GM19468 (cell line): Measurements from ENCODE around the gene ZBTB42.

Experiments used
- ATAC-seq: cut with Tn5 transposase; IDR thresholded peaks from one replicate; pipeline ENCODE4 v1.9.1; 2021; ENCODE audit warnings: mild to moderate bottlenecking, moderate library complexity, moderate number of reproducible peaks; ENCODE audit not compliant: unreplicated experiment; ENCODE audit errors: extremely low read depth

Gene ZBTB42

DNA sequence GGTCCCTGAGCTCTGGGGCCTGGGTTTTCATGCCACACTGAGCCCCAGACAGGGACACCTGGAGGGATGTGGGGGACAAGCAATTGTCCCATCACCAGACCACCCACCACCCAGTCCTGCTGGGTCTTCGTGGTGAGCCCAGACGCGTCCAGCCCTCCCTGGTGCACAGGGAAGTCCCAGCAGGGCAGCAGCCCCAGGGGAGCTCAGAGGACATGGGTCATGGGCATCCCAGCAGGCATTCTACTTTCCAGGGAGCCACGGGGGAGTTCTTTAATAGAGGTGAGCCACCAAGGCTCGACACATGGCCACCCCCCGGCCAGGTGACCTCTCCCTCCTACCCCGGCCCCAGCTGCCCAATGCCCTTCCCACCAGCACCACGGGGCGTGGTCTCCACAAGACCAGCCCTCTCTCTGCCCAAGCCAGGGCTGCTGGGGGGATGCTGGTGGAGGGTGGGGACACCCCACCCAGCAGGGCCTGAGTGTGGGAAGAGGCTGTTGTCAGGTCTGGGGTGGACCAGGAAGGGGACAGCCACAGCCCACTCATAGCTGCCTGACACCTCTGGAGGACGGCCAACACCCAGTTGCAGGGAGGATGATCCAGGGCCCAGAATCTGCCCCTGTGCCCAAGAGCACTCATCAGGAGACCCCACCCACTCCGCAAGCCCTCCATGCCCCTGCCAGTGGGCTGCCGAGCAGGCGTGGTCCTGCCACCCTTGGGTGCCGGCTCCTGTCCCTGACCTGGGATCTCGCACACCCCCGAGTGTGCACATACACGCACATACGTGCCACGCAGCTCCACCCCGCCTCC, 19.4 kb upstream of the ZBTB42 start:
- no peak for ATAC-seq

DNA sequence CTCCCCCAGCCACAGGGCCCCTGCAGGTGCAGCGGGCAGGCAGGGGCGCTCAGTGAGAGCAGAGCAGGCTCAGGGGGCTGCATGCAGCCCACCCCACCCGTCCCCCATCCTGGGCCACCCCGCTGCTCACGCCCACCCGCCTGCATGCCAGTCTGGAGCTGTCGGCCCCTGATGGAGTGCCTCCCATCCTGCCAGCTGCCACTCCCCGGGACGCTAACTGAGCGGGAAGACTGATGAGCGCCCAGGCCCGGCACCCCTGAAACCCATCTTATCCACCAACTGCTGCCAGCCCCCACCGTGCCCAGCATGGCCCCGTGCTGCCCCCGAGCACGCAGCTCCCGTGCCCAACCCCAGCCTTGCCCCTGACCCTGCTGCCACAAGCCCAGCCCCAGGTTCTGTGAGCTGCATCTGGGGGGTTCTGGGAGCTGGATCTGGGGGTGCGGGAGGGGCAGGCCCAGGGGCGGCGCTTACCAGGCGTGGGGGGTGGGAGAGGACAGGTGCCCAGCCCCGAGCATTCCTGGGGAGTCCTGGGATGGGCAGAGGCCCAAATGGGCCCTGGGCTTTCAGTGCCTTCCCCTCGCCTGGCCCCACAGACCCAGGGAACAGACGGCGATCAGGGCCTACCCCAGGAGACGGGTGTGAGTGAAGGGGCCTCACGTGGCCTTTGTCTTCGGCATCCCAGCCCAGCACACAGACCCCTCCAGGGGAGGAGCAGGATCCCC, 18.7 kb upstream of the ZBTB42 start:
- ATAC-seq: no peak

DNA sequence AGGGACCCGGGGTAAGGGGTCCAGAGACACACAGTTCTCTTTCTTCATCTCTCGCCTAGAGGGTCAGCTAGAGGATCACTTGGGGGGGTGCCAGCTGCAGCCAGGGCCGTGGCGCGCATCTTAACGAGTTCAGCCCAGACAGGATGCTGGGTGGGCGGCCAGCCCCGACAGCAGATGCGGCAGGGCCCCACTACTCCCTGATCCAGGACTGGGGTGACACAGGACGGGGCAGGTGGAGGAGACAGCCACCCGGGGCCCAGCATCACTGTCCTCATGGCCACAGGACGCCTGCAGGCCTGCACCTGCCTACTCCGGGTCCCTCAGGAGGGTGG, 18.1 kb upstream of the ZBTB42 start:
- ATAC-seq: no peak

DNA sequence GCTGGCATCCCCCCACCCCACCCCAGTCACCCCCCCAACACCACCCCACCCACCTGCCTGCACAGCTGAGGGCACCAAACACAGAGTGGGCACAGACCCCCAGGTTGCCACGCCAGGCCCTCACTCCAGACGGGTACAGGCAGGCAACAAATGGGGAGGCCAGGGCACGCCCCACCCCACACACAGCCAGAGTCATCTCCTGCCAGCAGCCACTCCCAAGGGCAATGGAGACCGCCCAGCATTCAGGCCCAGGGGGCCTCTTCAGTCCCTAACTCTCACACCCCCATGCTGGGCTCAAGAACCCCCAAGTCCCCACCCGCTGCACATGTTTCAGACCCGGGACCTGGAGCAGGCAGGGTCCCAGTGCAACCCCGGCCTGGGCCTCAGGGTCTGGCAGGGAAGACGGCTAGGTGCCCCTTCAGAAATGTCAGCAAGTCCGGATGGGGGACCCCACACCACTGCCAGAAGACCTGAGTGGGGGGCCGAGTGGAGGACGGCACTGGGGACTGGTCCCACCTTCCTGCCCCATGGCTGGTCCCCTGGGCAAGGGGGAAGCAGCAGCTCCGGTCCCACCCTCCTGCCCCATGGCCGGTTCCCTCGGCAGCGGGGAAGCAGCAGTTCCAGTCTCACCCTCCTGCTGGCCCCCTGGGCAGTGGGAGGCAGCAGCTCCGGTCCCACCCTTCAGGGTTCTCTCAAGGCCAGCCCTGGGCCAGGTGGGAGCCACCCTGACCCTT, 17.2 kb upstream of the ZBTB42 start:
- ATAC-seq: no peak

DNA sequence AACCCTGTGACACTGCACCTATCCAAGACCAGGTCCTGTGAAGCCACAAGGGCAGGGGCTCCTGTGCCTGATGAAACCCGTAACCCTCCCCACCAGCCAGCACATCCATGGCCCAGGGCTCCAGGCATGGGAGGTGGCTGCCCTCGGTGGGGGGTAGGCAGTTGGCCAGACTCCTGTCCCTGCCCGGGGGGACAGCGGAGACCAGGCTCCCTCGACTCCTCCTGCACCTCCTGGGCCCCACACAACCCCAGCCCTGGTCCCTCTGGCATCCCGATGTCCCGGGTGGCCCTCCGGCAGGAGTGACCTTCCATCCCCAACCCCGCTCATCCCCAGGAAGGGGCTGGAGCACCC, 16.7 kb upstream of the ZBTB42 start:
- ATAC-seq: no peak

DNA sequence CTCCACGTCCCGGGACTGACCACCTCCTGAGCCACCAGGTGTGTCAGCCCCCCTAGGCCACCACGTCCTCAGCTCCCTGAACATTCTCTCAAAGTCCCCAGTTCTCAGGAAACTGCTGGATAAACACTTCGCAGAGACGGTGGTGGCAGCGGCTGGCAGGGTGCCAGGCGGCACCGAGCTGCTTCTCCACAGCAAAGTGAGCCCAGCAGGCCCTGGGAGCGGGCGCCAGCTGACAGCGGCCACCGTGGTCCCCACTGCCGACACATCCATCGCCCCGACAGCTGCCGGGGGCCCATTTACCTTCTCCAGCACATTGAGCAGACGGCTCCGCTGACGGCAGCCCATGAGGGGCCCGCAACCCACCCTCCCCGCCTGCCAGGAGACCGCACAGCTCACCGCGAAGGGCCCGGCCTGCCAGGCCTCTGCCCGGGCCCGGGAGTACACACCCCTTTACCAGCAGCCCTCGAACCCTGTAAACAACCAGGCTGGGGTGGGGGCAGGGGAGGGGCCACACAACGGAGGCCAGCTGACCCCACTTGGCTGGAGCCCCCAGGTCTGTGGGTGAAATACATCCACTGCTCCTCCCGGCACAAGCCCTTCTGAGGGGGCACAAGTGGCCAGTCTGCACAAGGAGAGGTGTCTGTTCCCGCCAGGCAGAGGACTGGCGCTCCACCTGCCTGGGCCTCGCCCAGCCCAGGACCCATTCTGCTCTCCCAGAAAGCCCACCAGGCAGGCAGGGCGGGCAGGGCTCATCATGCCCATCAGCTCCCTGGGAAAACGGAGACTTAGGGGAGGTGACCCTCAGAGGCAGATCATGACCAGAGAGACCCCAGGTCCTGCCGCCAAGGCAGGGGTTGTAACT, 15.8 kb upstream of the ZBTB42 start:
- no peak for ATAC-seq

DNA sequence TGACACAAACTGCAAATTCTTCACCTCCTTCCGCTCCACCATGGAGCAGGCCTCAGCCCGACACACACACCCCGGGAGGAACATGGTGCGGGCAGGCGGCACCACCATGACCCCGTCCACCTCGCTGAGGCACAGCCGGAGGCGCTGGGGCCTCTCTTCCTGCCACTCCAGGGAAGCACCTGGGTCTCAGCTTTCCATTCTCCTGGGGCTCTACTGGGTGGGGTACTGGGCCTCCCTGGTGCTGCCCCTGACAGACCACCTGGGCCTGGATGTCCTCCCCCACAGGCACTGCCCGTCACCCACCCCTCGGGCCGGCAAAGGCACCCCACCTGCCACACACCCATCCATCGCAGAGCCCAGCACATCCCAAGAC, 15.2 kb upstream of the ZBTB42 start:
- ATAC-seq: no peak

DNA sequence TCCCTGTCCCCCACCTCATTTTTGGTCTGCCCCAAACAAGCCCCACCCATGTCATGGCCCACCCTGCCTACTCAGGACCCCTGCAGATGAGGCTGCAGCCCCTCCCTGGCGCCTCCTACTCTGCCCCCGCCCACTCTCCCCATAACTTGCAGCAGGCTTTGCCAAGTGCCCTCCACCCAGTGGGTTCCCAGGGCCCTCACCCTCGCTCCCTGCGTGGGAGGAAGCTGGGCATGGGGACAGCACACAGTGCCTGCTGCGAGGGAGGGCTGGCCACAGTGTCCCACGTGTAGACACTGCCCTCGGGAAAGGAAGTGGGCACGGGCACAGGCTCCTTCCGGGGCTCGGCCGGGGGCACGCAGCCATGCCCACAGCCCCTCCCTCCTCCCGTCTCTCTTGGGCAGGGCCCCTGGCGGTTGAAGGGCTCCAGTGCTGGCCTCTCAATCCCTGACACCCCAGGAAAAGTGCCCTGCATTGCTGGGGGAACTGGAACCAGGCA, 14.8 kb upstream of the ZBTB42 start:
- no peak for ATAC-seq

DNA sequence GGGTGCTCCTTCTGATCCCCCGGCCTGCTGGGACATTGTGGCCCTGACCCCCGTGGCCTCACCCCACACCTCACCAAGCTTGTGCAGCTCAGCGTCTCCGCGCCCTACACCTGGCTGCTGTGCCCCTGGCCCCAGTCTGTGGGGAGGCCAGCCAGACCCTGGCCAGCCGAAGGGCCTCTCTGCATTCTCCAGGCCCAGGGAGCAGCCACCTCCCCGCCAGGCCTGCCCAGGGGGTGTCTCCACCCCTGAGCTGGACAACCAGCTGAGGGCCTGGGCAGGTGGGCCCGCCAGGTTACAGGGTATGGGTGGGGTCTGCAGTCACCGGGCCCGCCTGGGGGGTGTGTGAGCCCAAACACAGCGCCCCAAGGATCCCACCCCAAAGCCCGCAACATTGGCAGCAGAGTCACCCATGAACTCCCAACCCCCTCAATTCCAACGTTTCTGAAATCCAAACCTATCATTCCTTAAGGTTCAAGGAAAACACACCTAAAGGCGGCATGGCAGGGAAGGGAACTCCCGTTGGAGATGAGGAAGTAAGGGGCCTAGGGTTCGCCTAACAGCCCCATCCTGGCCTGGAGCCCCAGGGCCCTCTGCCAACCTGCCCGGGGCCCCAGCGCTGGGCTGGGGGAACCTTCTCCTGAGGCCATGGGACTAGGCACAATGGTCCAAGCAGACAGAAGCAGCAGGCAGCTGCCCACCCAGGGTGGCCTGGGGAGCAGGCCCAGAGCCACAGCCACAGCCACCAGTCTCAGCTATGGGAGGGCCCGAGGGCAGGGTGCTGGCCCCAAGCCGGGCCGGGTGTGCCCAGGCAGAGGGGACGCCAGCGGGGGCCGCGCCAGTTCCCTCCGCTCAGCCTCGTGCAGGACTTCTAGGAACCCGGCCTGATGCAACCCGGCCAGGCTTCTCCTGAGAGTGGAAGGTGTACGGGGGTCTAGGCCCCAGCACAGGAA, 13.9 kb upstream of the ZBTB42 start:
- ATAC-seq: no peak

DNA sequence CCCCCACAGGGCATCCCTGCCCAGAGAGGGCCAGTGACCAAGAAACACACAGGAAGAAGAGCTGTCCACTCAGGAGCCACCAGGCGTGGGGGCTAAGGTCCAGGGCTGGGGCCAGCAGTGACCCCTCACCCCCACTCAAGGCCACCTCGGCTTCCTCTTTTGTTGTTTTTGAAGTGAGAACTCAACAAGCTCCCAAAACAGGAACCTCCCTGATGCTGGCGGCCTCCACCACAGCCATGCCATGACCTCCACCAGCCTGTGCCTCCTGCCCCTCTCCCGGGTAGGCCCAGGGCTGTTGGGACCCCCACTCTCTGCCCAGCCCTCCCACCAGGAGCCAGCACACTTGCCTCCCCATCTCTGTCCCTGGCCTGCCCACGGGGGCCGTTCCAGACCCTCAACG, 13.2 kb upstream of the ZBTB42 start:
- no peak for ATAC-seq

DNA sequence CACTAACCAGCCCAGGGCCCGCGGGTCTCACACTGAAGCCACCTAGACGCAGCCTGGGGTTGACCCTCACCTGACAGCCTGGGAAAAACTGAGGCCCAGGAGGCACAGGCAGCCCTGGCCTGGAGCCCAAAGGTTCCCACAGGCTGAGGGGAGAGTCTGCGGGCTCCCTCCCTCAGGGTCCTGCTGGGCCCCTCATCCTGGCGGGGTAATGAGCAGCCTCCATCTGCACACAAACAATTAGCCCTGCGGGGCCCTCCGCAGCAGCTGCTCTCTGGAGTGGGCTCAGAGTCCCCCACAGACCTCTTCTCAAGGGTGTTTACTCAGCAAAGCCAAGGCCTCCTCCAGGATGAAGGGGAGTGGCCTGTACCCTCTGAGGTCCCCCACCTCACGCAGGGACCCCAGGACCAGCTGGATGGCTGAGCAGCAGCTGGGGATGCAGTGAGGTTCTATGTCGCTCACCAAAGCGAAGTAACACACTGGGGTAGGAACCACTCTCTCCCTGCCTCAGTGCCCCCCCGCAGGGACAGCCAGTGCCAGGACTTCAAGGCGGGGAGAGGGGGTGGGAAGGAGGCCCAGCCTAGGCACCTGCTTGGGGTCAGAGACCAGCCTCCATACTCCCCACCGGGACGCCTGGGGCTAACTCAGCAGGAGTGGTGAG, 12.6 kb upstream of the ZBTB42 start:
- no peak for ATAC-seq

DNA sequence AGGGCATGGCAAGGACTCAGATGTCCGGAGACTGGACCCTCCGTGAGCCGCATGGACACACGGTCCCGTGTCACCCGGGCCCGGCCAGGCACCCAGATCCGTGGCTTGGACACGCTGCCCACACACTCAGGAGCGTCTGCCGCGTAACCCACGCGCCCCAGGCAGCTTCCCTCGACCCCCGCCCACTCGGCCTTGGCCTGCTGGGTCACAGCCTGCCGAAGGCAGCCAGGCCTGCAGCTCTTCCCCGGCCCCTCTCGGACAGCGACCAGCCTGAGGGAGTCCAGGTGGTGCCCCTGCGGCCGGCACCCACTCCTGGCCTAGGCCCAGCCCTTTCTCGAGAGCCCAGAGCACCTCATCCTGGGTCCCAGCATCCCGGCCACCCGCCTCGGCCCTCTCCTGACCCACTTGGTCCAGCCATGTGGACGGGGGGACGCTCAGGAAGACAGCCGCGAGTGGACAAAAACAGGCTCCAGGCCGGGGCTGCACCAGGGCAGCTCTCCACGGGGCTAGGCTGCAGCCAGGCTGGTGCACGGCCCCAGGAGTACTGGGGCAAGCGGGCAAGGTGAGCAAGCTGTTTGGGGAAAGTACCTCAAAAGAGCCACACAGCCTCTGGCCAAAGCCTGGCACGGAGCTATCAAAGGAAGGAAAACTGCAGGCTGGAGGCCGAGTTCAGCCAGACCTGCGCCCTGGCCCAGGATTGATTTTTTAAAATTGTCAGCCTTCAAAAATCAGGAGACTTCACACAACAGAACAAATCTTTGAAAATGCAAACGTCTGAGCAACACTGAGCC, 11.8 kb upstream of the ZBTB42 start:
- ATAC-seq: no peak

DNA sequence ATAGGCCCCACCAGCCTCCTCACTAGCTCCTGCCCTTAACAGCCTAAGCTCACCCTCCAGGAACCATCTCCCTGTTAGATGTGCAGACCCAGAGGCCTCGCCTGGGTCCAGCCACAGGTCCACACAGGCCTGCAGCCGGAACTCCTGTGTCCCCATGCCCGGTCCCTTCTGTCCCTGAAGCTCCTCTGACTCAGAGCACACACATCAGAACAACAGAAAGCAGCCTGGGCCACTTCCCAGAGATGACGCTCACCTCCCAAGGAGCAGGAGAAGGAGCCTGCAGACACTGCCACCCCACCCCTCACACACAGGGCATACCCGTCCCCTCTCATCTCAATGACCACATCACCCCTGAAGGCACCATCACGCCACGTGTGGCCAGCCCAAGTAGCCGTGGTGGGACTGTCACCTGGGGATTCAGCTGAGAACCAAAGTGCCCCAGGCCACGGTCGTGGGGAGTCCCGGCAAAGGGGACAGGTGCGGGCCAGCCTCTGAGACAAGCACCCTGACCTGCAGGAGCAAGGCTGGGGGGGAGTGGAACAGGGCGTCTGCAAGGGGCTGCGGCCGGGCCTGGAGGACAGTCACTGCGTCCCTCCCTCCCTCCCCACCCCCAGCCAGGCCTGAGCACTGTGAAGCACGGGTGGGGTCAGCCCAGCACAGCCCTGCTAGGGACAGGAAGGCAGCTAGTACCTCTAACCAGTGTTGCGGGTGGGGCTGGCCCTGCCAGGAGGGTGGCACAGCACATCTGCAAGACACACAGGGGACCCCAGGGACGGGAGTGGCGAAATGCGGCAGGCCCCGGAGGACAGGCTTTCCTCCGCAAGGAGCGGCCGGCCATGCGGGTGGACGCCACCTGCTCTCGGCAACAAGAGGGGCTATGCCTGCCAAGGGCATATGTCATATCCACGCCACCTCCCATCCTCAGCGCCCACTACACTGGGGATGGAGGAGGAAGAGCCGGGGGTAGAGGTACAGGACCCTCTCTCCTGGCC, 10.9 kb upstream of the ZBTB42 start:
- ATAC-seq: no peak

DNA sequence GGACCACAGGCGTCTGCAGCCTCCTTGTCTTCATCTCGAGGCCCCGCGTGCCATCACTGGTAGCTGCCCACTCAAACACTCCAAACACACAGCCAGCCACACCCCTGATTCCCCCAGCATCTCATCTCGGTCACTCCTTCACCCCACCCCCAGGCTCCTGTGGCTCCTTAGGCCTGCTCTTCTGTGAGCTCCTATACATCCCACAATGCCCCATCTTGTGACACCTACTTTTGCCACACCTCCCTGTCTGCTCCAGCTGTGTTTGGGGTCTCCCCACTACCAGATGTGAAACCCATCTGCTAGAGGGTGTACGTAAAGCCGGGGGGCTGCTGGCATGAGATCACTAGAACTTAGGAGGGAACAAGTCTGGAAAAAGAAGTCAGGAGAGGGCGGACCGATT, 9.5 kb upstream of the ZBTB42 start:
- ATAC-seq: no peak

DNA sequence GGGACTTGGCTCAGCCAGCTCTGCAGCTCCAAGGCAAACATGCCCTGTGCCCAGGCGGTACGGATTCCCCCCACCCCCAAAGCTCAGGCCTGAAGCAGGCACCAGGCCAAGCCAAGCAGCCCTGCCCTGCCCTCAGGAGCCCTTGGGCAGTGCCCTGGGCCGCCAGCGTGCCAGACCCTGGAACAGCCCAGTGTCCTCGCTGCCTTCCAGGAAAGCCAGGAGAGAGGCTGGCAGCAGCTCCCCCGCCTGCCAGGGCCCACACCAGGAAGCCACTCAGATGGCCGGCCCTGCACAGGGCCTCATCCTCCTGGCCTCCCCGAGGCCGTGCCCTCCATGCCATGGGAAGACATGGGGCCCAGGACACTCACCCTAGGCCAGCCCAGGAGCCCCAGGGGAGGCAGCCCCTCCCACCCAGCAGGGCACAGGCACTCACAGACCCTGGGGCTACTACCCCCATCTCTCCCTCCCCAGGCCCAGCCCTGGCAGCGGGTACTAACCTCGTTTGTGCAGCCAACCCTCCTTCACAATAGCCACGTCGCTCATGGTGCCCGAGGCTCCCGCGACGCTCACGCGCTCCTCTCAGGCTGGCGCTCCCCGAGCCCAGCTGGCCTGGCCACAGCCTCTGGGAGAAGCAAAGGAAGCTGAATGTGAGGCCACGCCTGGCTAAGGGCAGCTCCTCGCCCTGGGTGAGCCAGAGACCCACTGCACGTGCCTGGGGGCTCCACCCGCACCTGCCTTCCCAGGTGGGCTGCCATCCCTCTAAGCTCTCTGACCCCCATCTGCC, 8.6 kb upstream of the ZBTB42 start:
- no peak for ATAC-seq
